Immature natural killer cell (primary cell): Measurements from ENCODE around the gene CDK2AP2. TPM values are rescaled to one million over a fixed set of nuclear protein-coding genes. Genes with fewer than 3 reads are reported as not detected.
A peak's percentile ranks its signal among the peaks of the same experiment; 100 is the strongest.

Experiments
- DNase-seq, 3 donors: peaks; one replicate each; pipeline ENCODE4 v3.0.0; 2022; ENCODE audit warnings: mixed read lengths in 1 of 3
- H3K27ac Mint-ChIP-seq, 6 donors: one replicate each; pipeline ENCODE4 v1.8.0; 2020; ENCODE audit warnings: mixed read lengths in 6 of 6, mild to moderate bottlenecking in 5 of 6, inconsistent platforms in 4 of 6, moderate library complexity in 3 of 6
- H3K27me3 Mint-ChIP-seq, 3 donors: one replicate each; pipeline ENCODE4 v1.8.0; 2020 to 2021; ENCODE audit warnings: low read depth in 3 of 3, mild to moderate bottlenecking in 3 of 3, mixed read lengths in 3 of 3, moderate library complexity in 3 of 3, inconsistent platforms in 1 of 3
- H3K36me3 Mint-ChIP-seq, 3 donors: one replicate each; pipeline ENCODE4 v1.8.0; 2020; ENCODE audit warnings: mixed read lengths in 3 of 3, inconsistent platforms in 2 of 3, mild to moderate bottlenecking in 2 of 3
- H3K4me1 Mint-ChIP-seq, 2 donors: one replicate each; pipeline ENCODE4 v1.8.0; 2020; ENCODE audit warnings: inconsistent platforms in 2 of 2, mild to moderate bottlenecking in 2 of 2, mixed read lengths in 2 of 2, moderate library complexity in 1 of 2
- H3K4me3 Mint-ChIP-seq, 5 donors: one replicate each; pipeline ENCODE4 v1.8.0; 2020; ENCODE audit warnings: mild to moderate bottlenecking in 5 of 5, mixed read lengths in 5 of 5, inconsistent platforms in 3 of 5, moderate library complexity in 3 of 5
- H3K9me3 Mint-ChIP-seq, 6 donors: one replicate each; pipeline ENCODE4 v1.8.0; 2020; ENCODE audit warnings: mild to moderate bottlenecking in 6 of 6, mixed read lengths in 6 of 6, inconsistent platforms in 4 of 6, moderate library complexity in 3 of 6
- polyA plus RNA-seq, 3 donors: library from polyadenylated mRNA; unstranded; fragments of 300-500 nt; fragmentation: Illumina TruSeq; gene quantifications; one replicate each; pipeline ENCODE4 v1.2.3, GENCODE V29; 2021

The CDK2AP2 gene
- polyA plus RNA-seq, 3 donors from 2014 or later, result 190 to 301 (median 226) TPM

GRCh38 chr11:67538306-67538705, 30.3 kb upstream of the CDK2AP2 start:
- Mint-ChIP-seq H3K4me3 (no peak overlapping the region), H3K4me1 (no peaks in the 10 kb centered on the region), H3K27ac (peak overlapping the region in 1 of 6 donors; percentile 35), H3K27me3 (peaks cover 2 to 6% (median 3%) of the 10 kb centered on the region in 3 donors), H3K9me3 (peaks cover 0 to 12% (median 7%) of the 10 kb centered on the region in 6 donors), H3K36me3 (peaks cover 0 to 3% (median 0%) of the 10 kb centered on the region in 3 donors)
- no peak for DNase-seq

GRCh38 chr11:67535561-67535960, 27.6 kb upstream of the CDK2AP2 start:
- Mint-ChIP-seq H3K4me1 (no peaks in the 10 kb centered on the region), H3K4me3 (no peak overlapping the region), H3K9me3 (peaks cover 0 to 12% (median 7%) of the 10 kb centered on the region in 6 donors), H3K27ac (no peak overlapping the region), H3K27me3 (peaks cover 2 to 6% (median 3%) of the 10 kb centered on the region in 3 donors), H3K36me3 (peaks cover 0 to 3% (median 0%) of the 10 kb centered on the region in 3 donors)
- DNase-seq, result no peak

- H3K9me3 Mint-ChIP-seq, result peaks cover 0 to 12% (median 7%) of the 10 kb centered on the region in 6 donors
- H3K4me3 Mint-ChIP-seq, result no peak overlapping the region
Measured at GRCh38 chr11:67534070-67534679, 26.2 kb upstream of the CDK2AP2 start.

GRCh38 chr11:67532889-67533288, 24.9 kb upstream of the CDK2AP2 start:
- no peak overlapping the region for H3K4me3 Mint-ChIP-seq
- H3K27ac Mint-ChIP-seq, result no peak overlapping the region
- H3K36me3 Mint-ChIP-seq, result peaks cover 0 to 3% (median 0%) of the 10 kb centered on the region in 3 donors
- no peak for DNase-seq
- no peaks in the 10 kb centered on the region for H3K4me1 Mint-ChIP-seq
- H3K9me3 Mint-ChIP-seq, result peaks cover 0 to 12% (median 7%) of the 10 kb centered on the region in 6 donors
- peaks cover 2 to 9% (median 7%) of the 10 kb centered on the region in 3 donors for H3K27me3 Mint-ChIP-seq

More at GRCh38 chr11:67534070-67534679, 26.2 kb upstream of the CDK2AP2 start:
- Mint-ChIP-seq H3K27me3 (peaks cover 2 to 9% (median 4%) of the 10 kb centered on the region in 3 donors), H3K27ac (no peak overlapping the region), H3K4me1 (no peaks in the 10 kb centered on the region), H3K36me3 (peaks cover 0 to 3% (median 0%) of the 10 kb centered on the region in 3 donors)
- DNase-seq, result no peak

- H3K27me3 Mint-ChIP-seq, result peaks cover 2 to 9% (median 7%) of the 10 kb centered on the region in 3 donors
- peaks cover 0 to 5% (median 3%) of the 10 kb centered on the region in 3 donors for H3K36me3 Mint-ChIP-seq
- no peak overlapping the region for H3K4me3 Mint-ChIP-seq
- DNase-seq, result no peak
- H3K27ac Mint-ChIP-seq, result no peak overlapping the region
- H3K9me3 Mint-ChIP-seq, result peaks cover 0 to 12% (median 7%) of the 10 kb centered on the region in 6 donors
- H3K4me1 Mint-ChIP-seq, result no peaks in the 10 kb centered on the region
Measured at GRCh38 chr11:67530282-67530592, 22.3 kb upstream of the CDK2AP2 start.

- no peaks in the 10 kb centered on the region for H3K9me3 Mint-ChIP-seq
- no peaks in the 10 kb centered on the region for H3K4me1 Mint-ChIP-seq
- no peak overlapping the region for H3K27ac Mint-ChIP-seq
- peaks cover 0 to 5% (median 5%) of the 10 kb centered on the region in 3 donors for H3K27me3 Mint-ChIP-seq
- no peak for DNase-seq
- H3K4me3 Mint-ChIP-seq, result no peak overlapping the region
- H3K36me3 Mint-ChIP-seq, result peaks cover 0 to 5% (median 0%) of the 10 kb centered on the region in 3 donors
Measured at GRCh38 chr11:67528376-67528775, 20.4 kb upstream of the CDK2AP2 start.

- peaks cover 0 to 6% (median 5%) of the 10 kb centered on the region in 3 donors for H3K27me3 Mint-ChIP-seq
- no peak overlapping the region for H3K27ac Mint-ChIP-seq
- H3K4me1 Mint-ChIP-seq, result no peaks in the 10 kb centered on the region
- no peak overlapping the region for H3K4me3 Mint-ChIP-seq
- H3K36me3 Mint-ChIP-seq, result peaks cover 0 to 5% (median 0%) of the 10 kb centered on the region in 3 donors
- DNase-seq, result no peak
- H3K9me3 Mint-ChIP-seq, result no peaks in the 10 kb centered on the region
Measured at GRCh38 chr11:67525275-67525976, 17.5 kb upstream of the CDK2AP2 start.

- H3K27ac Mint-ChIP-seq, result peak overlapping the region in 1 of 6 donors; percentile 46
- H3K4me3 Mint-ChIP-seq, result no peak overlapping the region
- no peaks in the 10 kb centered on the region for H3K4me1 Mint-ChIP-seq
Measured at GRCh38 chr11:67524480-67524808, 16.5 kb upstream of the CDK2AP2 start.

GRCh38 chr11:67523556-67524479, 15.9 kb upstream of the CDK2AP2 start:
- Mint-ChIP-seq H3K4me1 (no peaks in the 10 kb centered on the region), H3K36me3 (peaks cover 0 to 5% (median 0%) of the 10 kb centered on the region in 3 donors), H3K27me3 (peaks cover 0 to 2% (median 1%) of the 10 kb centered on the region in 3 donors), H3K27ac (no peak overlapping the region), H3K9me3 (no peaks in the 10 kb centered on the region), H3K4me3 (no peak overlapping the region)
- DNase-seq, result no peak

More at GRCh38 chr11:67524480-67524808, 16.5 kb upstream of the CDK2AP2 start:
- Mint-ChIP-seq H3K36me3 (peaks cover 0 to 5% (median 0%) of the 10 kb centered on the region in 3 donors), H3K9me3 (no peaks in the 10 kb centered on the region), H3K27me3 (peaks cover 0 to 6% (median 4%) of the 10 kb centered on the region in 3 donors)
- no peak for DNase-seq

- DNase-seq, result no peak
- Mint-ChIP-seq H3K36me3 (peaks cover 0 to 5% (median 0%) of the 10 kb centered on the region in 3 donors), H3K9me3 (no peaks in the 10 kb centered on the region), H3K27me3 (peaks cover 0 to 2% (median 1%) of the 10 kb centered on the region in 3 donors), H3K27ac (no peak within 1 kb of the TSS), H3K4me1 (no peaks in the 10 kb centered on the region), H3K4me3 (no peak within 1 kb of the TSS)
Measured at GRCh38 chr11:67522844-67523555, 15.0 kb upstream of the CDK2AP2 start, which contains the start of gene CABP2. TSS of gene CABP2 (minus strand) at chr11:67523446. CDS start at chr11:67523326, 120 bp downstream.

GRCh38 chr11:67522338-67522737, 14.4 kb upstream of the CDK2AP2 start:
- Mint-ChIP-seq H3K4me1 (no peaks in the 10 kb centered on the region), H3K27ac (no peak overlapping the region), H3K27me3 (peaks cover 0 to 2% (median 1%) of the 10 kb centered on the region in 3 donors), H3K9me3 (no peaks in the 10 kb centered on the region), H3K36me3 (peaks cover 0 to 1% (median 0%) of the 10 kb centered on the region in 3 donors), H3K4me3 (no peak overlapping the region)
- no peak for DNase-seq

GRCh38 chr11:67521924-67522323, 14.0 kb upstream of the CDK2AP2 start:
- Mint-ChIP-seq H3K27ac (no peak overlapping the region), H3K27me3 (peaks cover 0 to 2% (median 1%) of the 10 kb centered on the region in 3 donors), H3K36me3 (no peaks in the 10 kb centered on the region), H3K4me1 (no peaks in the 10 kb centered on the region), H3K4me3 (no peak overlapping the region), H3K9me3 (no peaks in the 10 kb centered on the region)
- DNase-seq, result no peak
